Smooth muscle cell (in vitro differentiated cells): ENCODE data around the gene SLC35F2. TPM values are rescaled to one million over a fixed set of nuclear protein-coding genes. Genes with fewer than 3 reads are reported as not detected.

Source experiments
- DNase-seq: peaks from one replicate; lab custom pipeline; 2025; ENCODE audit not compliant: unreplicated experiment; lab: John Stamatoyannopoulos, UW
- H2AFZ ChIP-seq: fragments of 200-600 bp; sonication (generic); 2 replicates; pipeline ENCODE4 v1.6.0; 2016; ENCODE audit warnings: antibody characterized with exemption, low read depth, mild to moderate bottlenecking
- H3F3A ChIP-seq: fragments of 200-600 bp; sonication (generic); 2 replicates; pipeline ENCODE4 v1.6.0; 2017; ENCODE audit warnings: antibody characterized with exemption, low read depth
- H3K27ac ChIP-seq: fragments of 200-600 bp; sonication (generic); 2 replicates; pipeline ENCODE4 v1.5.1; 2016; ENCODE audit warnings: low read depth, mild to moderate bottlenecking
- H3K27me3 ChIP-seq: fragments of 200-600 bp; sonication (generic); 2 replicates; pipeline ENCODE4 v1.6.1; 2016; ENCODE audit warnings: low read depth, mild to moderate bottlenecking
- H3K36me3 ChIP-seq: fragments of 200-600 bp; sonication (generic); 2 replicates; pipeline ENCODE4 v1.5.1; 2016; ENCODE audit warnings: low read depth
- H3K4me1 ChIP-seq: fragments of 200-600 bp; sonication (generic); 2 replicates; pipeline ENCODE4 v1.5.1; 2016; ENCODE audit warnings: low read depth
- H3K4me2 ChIP-seq: fragments of 200-600 bp; sonication (generic); 2 replicates; pipeline ENCODE4 v1.6.0; 2016; ENCODE audit warnings: mild to moderate bottlenecking
- H3K4me3 ChIP-seq: fragments of 200-600 bp; sonication (generic); 2 replicates; pipeline ENCODE4 v1.5.1; 2016; ENCODE audit warnings: mild to moderate bottlenecking
- H3K79me2 ChIP-seq: fragments of 200-600 bp; sonication (generic); 2 replicates; pipeline ENCODE4 v1.6.0; 2016; ENCODE audit warnings: low read depth, mild to moderate bottlenecking
- H3K9ac ChIP-seq: fragments of 200-600 bp; sonication (generic); 2 replicates; pipeline ENCODE4 v1.6.0; 2016; ENCODE audit warnings: low read depth
- H3K9me3 ChIP-seq: fragments of 200-600 bp; sonication (generic); replicated peaks from 2 replicates; pipeline ENCODE4 v1.5.1; 2016; ENCODE audit warnings: low read depth
- H4K20me1 ChIP-seq: fragments of 200-600 bp; sonication (generic); 2 replicates; pipeline ENCODE4 v1.6.0; 2016; ENCODE audit warnings: low read depth
- WGBS: methylation state at CpG from one replicate; pipeline ENCODE4 v1.1.7; 2016; ENCODE audit warnings: low lambda C conversion rate; 5-methylcytosine and 5-hydroxymethylcytosine counted together
- polyA plus RNA-seq: library from polyadenylated mRNA; unstranded; fragments of >200 nt; fragmentation: Nextera tagmentation; extraction: Ambion mirVana; gene quantifications from 2 replicates; pipeline ENCODE4 v1.2.1, GENCODE V29; 2016
- total RNA-seq: library from RNA; depleted of rRNA; stranded (reverse); fragments of >200 nt; gene quantifications from 2 replicates; pipeline ENCODE4 v1.2.3, GENCODE V29; 2014
- TF ChIP-seq, protein P1 (sequence below): fragments of 200-600 bp; sonication (generic); IDR thresholded peaks from 2 replicates; pipeline ENCODE4 v1.5.1; 2017; ENCODE audit warnings: borderline replicate concordance, mild to moderate bottlenecking, antibody characterized with exemption; ENCODE audit not compliant: insufficient read depth, poor library complexity, severe bottlenecking

Gene SLC35F2
- total and polyA plus RNA-seq, 2 experiments from 2014 or later, result 2.4 to 7.8 TPM

DNA sequence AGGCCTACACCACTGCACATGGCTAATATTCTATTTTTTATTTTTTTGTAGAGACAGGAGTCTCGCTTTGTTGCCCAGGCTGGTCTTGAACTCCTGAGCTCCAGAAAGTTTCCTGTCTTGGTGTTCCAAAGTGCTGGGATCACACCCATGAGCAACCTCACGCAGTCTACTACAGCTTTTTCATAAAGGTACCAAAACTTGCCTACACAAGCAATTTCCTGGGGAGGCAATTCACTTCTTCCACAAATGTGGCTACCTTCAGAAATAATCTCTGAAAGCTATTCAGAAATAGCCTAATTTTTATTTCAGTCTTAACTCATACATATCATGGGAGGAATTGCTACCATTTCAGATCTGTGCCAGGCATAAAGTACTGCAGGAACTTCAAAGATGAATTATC is 11.4 kb downstream of the SLC35F2 start:
- Histone ChIP-seq H4K20me1 (no peaks in the 10 kb centered on the region), H3K9me3 (no peaks in the 10 kb centered on the region), H3F3A (no peaks in the 10 kb centered on the region), H3K4me1 (no peaks in the 10 kb centered on the region), H3K36me3 (no peaks in the 10 kb centered on the region), H2AFZ (no peak overlapping the region), H3K79me2 (peaks cover 6% of the 10 kb centered on the region), H3K4me3 (no peak overlapping the region), H3K27me3 (no peaks in the 10 kb centered on the region), H3K27ac (no peak overlapping the region), H3K9ac (no peak overlapping the region), H3K4me2 (no peak overlapping the region)
- no peak for DNase-seq
- TF ChIP-seq, protein P1, sequence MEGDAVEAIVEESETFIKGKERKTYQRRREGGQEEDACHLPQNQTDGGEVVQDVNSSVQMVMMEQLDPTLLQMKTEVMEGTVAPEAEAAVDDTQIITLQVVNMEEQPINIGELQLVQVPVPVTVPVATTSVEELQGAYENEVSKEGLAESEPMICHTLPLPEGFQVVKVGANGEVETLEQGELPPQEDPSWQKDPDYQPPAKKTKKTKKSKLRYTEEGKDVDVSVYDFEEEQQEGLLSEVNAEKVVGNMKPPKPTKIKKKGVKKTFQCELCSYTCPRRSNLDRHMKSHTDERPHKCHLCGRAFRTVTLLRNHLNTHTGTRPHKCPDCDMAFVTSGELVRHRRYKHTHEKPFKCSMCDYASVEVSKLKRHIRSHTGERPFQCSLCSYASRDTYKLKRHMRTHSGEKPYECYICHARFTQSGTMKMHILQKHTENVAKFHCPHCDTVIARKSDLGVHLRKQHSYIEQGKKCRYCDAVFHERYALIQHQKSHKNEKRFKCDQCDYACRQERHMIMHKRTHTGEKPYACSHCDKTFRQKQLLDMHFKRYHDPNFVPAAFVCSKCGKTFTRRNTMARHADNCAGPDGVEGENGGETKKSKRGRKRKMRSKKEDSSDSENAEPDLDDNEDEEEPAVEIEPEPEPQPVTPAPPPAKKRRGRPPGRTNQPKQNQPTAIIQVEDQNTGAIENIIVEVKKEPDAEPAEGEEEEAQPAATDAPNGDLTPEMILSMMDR, result no peak
- 100% methylated on average over 2 of the region's 2 CpGs for WGBS

DNA sequence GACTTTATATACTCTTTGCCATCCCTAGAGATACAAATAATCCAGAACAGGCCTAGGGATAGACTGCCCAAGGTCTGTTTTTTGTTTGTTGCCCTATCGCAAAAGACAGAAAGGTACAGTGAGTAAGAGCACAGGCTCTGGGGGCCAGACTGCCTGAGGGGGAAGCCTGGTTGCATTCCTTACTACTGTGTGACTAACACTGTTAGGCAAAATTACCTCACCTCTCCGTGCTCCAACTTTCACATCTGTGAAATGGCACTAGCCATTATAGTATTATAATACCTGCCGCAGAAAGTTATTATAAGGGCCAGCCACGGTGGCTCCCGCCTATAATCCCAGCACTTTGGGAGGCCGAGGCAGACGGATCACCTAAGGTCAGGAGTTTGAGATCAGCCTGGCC is 14.5 kb downstream of the SLC35F2 start:
- peaks cover 6% of the 10 kb centered on the region for H3K79me2 ChIP-seq
- H3K4me3 ChIP-seq, result no peak overlapping the region
- DNase-seq, result no peak
- H3K4me2 ChIP-seq, result no peak overlapping the region
- H3K9me3 ChIP-seq, result no peaks in the 10 kb centered on the region
- H3K36me3 ChIP-seq, result no peaks in the 10 kb centered on the region
- H3K27ac ChIP-seq, result no peak overlapping the region
- H3K27me3 ChIP-seq, result no peaks in the 10 kb centered on the region
- WGBS, result 77% methylated on average over 7 of the region's 7 CpGs
- TF ChIP-seq, protein P1, result no peak
- no peaks in the 10 kb centered on the region for H4K20me1 ChIP-seq
- H2AFZ ChIP-seq, result no peak overlapping the region
- H3K4me1 ChIP-seq, result peaks cover 7% of the 10 kb centered on the region
- peaks cover 14% of the 10 kb centered on the region for H3F3A ChIP-seq
- H3K9ac ChIP-seq, result no peak overlapping the region

DNA sequence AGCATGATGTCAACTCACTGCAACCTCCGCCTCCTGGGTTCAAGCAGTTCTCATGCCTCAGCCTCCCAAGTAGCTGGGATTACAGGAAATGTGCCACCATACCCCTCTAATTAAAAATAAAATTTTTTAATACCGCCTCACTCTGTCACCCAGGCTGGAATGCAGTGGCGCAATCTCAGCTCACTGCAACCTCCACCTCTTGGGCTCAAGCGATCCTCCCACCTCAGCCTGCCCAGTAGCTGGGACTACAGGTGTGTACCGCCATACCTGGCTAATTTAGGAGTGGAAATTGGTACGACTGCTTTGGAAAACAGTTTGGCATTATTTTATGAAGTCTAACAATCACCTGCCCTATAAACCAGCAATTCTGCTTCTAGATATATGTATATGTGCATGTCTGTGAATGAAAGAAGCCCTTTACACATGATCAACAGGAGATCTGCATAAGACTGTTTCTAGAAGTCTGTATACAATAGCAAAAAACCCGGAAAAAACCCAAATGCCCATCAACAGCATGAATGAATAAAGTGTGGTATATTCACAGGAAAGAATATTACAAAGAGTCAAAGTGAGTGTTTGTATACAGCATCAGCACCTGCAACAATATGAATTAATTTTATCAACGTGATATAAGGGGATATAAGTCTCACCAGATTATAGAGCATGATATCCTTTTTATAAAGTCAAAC is 16.0 kb downstream of the SLC35F2 start:
- TF ChIP-seq, protein P1, result no peak
- Histone ChIP-seq H3K79me2 (peaks cover 10% of the 10 kb centered on the region), H3K27ac (peak overlapping the region; percentile 68)

DNA sequence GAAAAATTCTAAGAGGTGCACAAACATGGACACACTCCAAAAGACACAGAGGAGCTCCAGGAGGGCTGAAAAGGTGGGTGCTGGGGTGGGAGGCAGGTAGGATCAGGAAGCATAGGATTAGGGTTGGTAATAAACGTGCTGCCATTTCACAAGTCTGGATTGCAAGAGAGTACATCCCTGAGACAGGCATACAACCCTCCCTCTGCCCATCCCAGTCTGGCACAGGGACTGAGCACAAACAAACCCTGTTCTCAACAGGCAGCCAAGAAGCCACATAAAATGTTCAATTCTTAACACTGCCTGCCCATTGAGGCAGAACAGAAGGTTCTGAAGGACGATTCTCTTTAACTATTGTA is 18.5 kb downstream of the SLC35F2 start:
- H2AFZ ChIP-seq, result no peak overlapping the region
- H3K4me3 ChIP-seq, result no peak overlapping the region

More for the DNA sequence above, 16.0 kb downstream of the SLC35F2 start:
- Histone ChIP-seq H3F3A (peaks cover 14% of the 10 kb centered on the region), H3K4me1 (peaks cover 7% of the 10 kb centered on the region), H3K4me2 (no peak overlapping the region), H3K4me3 (no peak overlapping the region), H3K27me3 (no peaks in the 10 kb centered on the region), H2AFZ (no peak overlapping the region), H4K20me1 (no peaks in the 10 kb centered on the region), H3K36me3 (no peaks in the 10 kb centered on the region), H3K9me3 (no peaks in the 10 kb centered on the region), H3K9ac (no peak overlapping the region)
- DNase-seq, result no peak
- WGBS, result 84% methylated on average over 8 of the region's 8 CpGs

More for the DNA sequence above, 18.5 kb downstream of the SLC35F2 start:
- Histone ChIP-seq H3K4me2 (peak overlapping the region; percentile 50), H3K36me3 (no peaks in the 10 kb centered on the region), H3K9ac (peak overlapping the region; percentile 45), H3K4me1 (peaks cover 7% of the 10 kb centered on the region), H4K20me1 (no peaks in the 10 kb centered on the region), H3K27me3 (no peaks in the 10 kb centered on the region), H3F3A (peaks cover 14% of the 10 kb centered on the region), H3K27ac (peak overlapping the region; percentile 85), H3K9me3 (no peaks in the 10 kb centered on the region), H3K79me2 (peaks cover 11% of the 10 kb centered on the region)
- WGBS, result 25% methylated on average over 2 of the region's 2 CpGs
- TF ChIP-seq, protein P1, result no peak
- DNase-seq, result no peak
